Chondrocyte (in vitro differentiated cells): ENCODE data around the gene MOCS2. TPM values are rescaled to one million over a fixed set of nuclear protein-coding genes. Genes with fewer than 3 reads are reported as not detected.

Experiments used
- DNase-seq: peaks from one replicate; pipeline ENCODE4 v3.0.0; 2021; ENCODE audit warnings: mixed read lengths, low spot score
- H3K27ac Mint-ChIP-seq: one replicate; pipeline ENCODE4 v1.8.0; 2021; ENCODE audit warnings: mild to moderate bottlenecking, moderate library complexity, mixed read lengths; ENCODE audit not compliant: unreplicated experiment
- H3K27me3 Mint-ChIP-seq: 2 replicates; pipeline ENCODE4 v1.8.0; 2021; ENCODE audit warnings: low read depth, mixed read lengths
- H3K36me3 Mint-ChIP-seq: 2 replicates; pipeline ENCODE4 v1.8.0; 2021; ENCODE audit warnings: low read depth, mixed read lengths
- H3K4me1 Mint-ChIP-seq: 2 replicates; pipeline ENCODE4 v1.8.0; 2021; ENCODE audit warnings: low read depth, mild to moderate bottlenecking, mixed read lengths
- H3K4me3 Mint-ChIP-seq: one replicate; pipeline ENCODE4 v1.8.0; 2021; ENCODE audit warnings: mild to moderate bottlenecking, moderate library complexity, mixed read lengths; ENCODE audit not compliant: unreplicated experiment
- H3K9me3 Mint-ChIP-seq: 2 replicates; pipeline ENCODE4 v1.8.0; 2021; ENCODE audit warnings: low read depth, mixed read lengths
- total RNA-seq: library from RNA; stranded (reverse); gene quantifications from 3 replicates; pipeline ENCODE4 v1.2.1, GENCODE V29; 2021
- TF ChIP-seq, protein P1 (sequence below): fragments of 200-600 bp; sonication (generic); IDR thresholded peaks from 2 replicates; pipeline ENCODE4 v1.5.0; 2021; ENCODE audit warnings: antibody characterized with exemption, mild to moderate bottlenecking, moderate library complexity

Gene MOCS2
- total RNA-seq, 1 donor from 2014 or later = 34.1 TPM

DNA sequence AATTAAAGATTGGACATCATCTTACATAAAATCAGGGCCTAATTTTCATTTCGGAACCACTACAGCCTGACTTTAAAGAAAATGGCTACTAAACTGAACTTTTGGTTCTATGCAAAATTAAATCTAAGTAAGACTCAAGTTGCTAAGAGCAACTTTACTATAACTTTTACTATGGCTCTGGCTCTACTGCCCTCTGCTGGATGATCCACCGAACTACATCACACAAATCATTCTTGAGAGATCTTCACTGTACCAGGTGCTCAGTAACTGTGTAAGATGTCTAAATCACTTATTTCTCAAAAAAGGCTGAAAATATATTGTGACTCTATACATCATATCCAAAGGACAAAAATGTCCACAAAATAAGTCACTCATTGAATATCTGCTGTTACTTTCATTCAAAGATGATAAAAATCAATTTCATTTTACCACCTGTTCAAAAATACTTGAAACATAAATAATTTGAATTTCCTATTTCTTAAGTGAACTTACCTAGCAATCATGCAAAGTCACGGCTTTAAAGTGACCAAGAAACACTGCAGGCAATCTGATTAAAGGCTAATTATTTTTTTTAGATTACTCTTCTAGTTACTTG is 13.5 kb downstream of the MOCS2 start:
- TF ChIP-seq, protein P1, sequence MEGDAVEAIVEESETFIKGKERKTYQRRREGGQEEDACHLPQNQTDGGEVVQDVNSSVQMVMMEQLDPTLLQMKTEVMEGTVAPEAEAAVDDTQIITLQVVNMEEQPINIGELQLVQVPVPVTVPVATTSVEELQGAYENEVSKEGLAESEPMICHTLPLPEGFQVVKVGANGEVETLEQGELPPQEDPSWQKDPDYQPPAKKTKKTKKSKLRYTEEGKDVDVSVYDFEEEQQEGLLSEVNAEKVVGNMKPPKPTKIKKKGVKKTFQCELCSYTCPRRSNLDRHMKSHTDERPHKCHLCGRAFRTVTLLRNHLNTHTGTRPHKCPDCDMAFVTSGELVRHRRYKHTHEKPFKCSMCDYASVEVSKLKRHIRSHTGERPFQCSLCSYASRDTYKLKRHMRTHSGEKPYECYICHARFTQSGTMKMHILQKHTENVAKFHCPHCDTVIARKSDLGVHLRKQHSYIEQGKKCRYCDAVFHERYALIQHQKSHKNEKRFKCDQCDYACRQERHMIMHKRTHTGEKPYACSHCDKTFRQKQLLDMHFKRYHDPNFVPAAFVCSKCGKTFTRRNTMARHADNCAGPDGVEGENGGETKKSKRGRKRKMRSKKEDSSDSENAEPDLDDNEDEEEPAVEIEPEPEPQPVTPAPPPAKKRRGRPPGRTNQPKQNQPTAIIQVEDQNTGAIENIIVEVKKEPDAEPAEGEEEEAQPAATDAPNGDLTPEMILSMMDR = peak; percentile 95
- Mint-ChIP-seq H3K4me1 (peaks cover 33% of the 10 kb centered on the region), H3K27ac (no peak overlapping the region), H3K9me3 (no peaks in the 10 kb centered on the region), H3K4me3 (no peak overlapping the region), H3K27me3 (no peaks in the 10 kb centered on the region), H3K36me3 (peaks cover 10% of the 10 kb centered on the region)
- no peak for DNase-seq

GRCh38 chr5:53095217-53095616 is 14.3 kb downstream of the MOCS2 start:
- Mint-ChIP-seq H3K36me3 (peaks cover 10% of the 10 kb centered on the region), H3K4me1 (peaks cover 28% of the 10 kb centered on the region), H3K9me3 (no peaks in the 10 kb centered on the region), H3K4me3 (no peak overlapping the region), H3K27me3 (no peaks in the 10 kb centered on the region), H3K27ac (no peak overlapping the region)
- DNase-seq = no peak
- TF ChIP-seq, protein P1 = no peak

DNA sequence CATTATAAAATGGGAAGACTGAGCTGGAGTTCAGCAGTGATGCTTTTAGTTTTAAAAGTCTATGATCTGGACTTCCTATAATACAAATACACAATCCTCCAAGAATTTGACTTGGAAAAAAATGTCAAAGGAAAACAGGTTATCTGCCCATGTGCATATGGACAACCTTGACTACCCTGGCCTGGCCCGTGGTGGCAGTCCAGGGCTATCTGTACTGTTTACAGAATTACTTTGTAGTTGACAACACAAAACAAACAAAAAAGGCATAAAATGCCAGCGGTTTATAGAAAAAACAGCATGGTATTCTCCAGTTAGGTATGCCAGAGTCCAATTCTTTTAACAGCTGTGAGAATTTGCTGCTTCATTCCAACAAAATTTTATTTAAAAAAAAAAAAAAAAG is 17.3 kb downstream of the MOCS2 start:
- Mint-ChIP-seq H3K9me3 (no peaks in the 10 kb centered on the region), H3K27ac (no peak overlapping the region), H3K4me1 (peaks cover 16% of the 10 kb centered on the region), H3K4me3 (no peak overlapping the region), H3K36me3 (no peaks in the 10 kb centered on the region), H3K27me3 (no peaks in the 10 kb centered on the region)
- TF ChIP-seq, protein P1 = no peak
- DNase-seq = no peak

GRCh38 chr5:53091289-53091688 is 18.3 kb downstream of the MOCS2 start:
- H3K9me3 Mint-ChIP-seq = no peaks in the 10 kb centered on the region
- H3K27me3 Mint-ChIP-seq = no peaks in the 10 kb centered on the region
- TF ChIP-seq, protein P1 = peak; percentile 54
- no peak overlapping the region for H3K4me3 Mint-ChIP-seq
- H3K36me3 Mint-ChIP-seq = no peaks in the 10 kb centered on the region
- H3K4me1 Mint-ChIP-seq = peaks cover 16% of the 10 kb centered on the region
- no peak for DNase-seq
- H3K27ac Mint-ChIP-seq = no peak overlapping the region

- peaks cover 16% of the 10 kb centered on the region for H3K4me1 Mint-ChIP-seq
- no peak overlapping the region for H3K27ac Mint-ChIP-seq
- TF ChIP-seq, protein P1 = no peak
- H3K36me3 Mint-ChIP-seq = no peaks in the 10 kb centered on the region
- no peaks in the 10 kb centered on the region for H3K27me3 Mint-ChIP-seq
- no peak for DNase-seq
- H3K4me3 Mint-ChIP-seq = no peak overlapping the region
- H3K9me3 Mint-ChIP-seq = no peaks in the 10 kb centered on the region
These were observed 19.3 kb downstream of the MOCS2 start for GRCh38 chr5:53090229-53090628.
